Keratinocyte (primary cell): Measurements from ENCODE around the gene KIAA1217. TPM values are rescaled to one million over a fixed set of nuclear protein-coding genes. Genes with fewer than 3 reads are reported as not detected.

Experiments used
- DNase-seq: peaks from one replicate; pipeline ENCODE4 v3.0.0-alpha.2; 2011; ENCODE audit warnings: low read depth, missing footprints, low spot score
- FAIRE-seq: peaks from 2 replicates; lab custom pipeline; 2011; peaks lifted over from hg19 to GRCh38; lab: Jason Lieb, UNC
- H2AFZ ChIP-seq: 2 replicates; pipeline ENCODE4 v1.6.0; 2012; ENCODE audit warnings: low read length, control low read depth, inconsistent platforms; ENCODE audit not compliant: control insufficient read depth
- H3K27ac ChIP-seq: 2 replicates; pipeline ENCODE4 v1.5.1; 2011; ENCODE audit warnings: low read length; ENCODE audit not compliant: control insufficient read depth, insufficient read depth
- H3K27me3 ChIP-seq: 3 replicates; pipeline ENCODE4 v1.6.0; 2011; ENCODE audit warnings: low read length; ENCODE audit not compliant: control insufficient read depth, insufficient read depth; ENCODE audit errors: extremely low read depth
- H3K36me3 ChIP-seq, 2 experiments: 2 replicates in 1 of 2; 3 replicates in 1 of 2; pipeline ENCODE4 v1.5.1; 2011; ENCODE audit warnings: low read length in 2 of 2, mild to moderate bottlenecking in 1 of 2; ENCODE audit not compliant: control insufficient read depth in 2 of 2, insufficient read depth in 2 of 2; ENCODE audit errors: extremely low read depth in 1 of 2
- H3K4me1 ChIP-seq: 3 replicates; pipeline ENCODE4 v1.5.1; 2011; ENCODE audit warnings: low read length; ENCODE audit not compliant: control insufficient read depth, insufficient read depth; ENCODE audit errors: extremely low read depth
- H3K4me2 ChIP-seq: 3 replicates; pipeline ENCODE4 v1.6.0; 2011; ENCODE audit warnings: low read depth, low read length; ENCODE audit not compliant: control insufficient read depth, insufficient read depth; ENCODE audit errors: extremely low read depth
- H3K4me3 ChIP-seq, 3 experiments: fragments of 200-600 bp in 1 of 3; sonication (generic) in 1 of 3; 2 replicates in 2 of 3; 3 replicates in 1 of 3; pipeline ENCODE4 v1.5.1; 2011 to 2016; ENCODE audit warnings: low read length in 3 of 3, mild to moderate bottlenecking in 3 of 3, control low read depth in 2 of 3, inconsistent platforms in 1 of 3, low read depth in 1 of 3, mixed read lengths in 1 of 3, mixed run types in 1 of 3, moderate library complexity in 1 of 3; ENCODE audit not compliant: control insufficient read depth in 2 of 3, insufficient read depth in 2 of 3; ENCODE audit errors: extremely low read depth in 1 of 3
- H3K79me2 ChIP-seq: 2 replicates; pipeline ENCODE4 v1.6.0; 2012; ENCODE audit warnings: low read length; ENCODE audit not compliant: control insufficient read depth, insufficient read depth
- H3K9ac ChIP-seq: 3 replicates; pipeline ENCODE4 v1.6.0; 2011; ENCODE audit warnings: low read length; ENCODE audit not compliant: control insufficient read depth, insufficient read depth; ENCODE audit errors: extremely low read depth
- H3K9me1 ChIP-seq: 3 replicates; pipeline ENCODE4 v1.6.0; 2011; ENCODE audit warnings: low read length; ENCODE audit not compliant: control insufficient read depth, insufficient read depth; ENCODE audit errors: extremely low read depth
- H3K9me3 ChIP-seq: 2 replicates; pipeline ENCODE4 v1.5.1; 2012; ENCODE audit warnings: low read depth, low read length; ENCODE audit not compliant: control insufficient read depth
- H4K20me1 ChIP-seq: 3 replicates; pipeline ENCODE4 v1.6.0; 2011; ENCODE audit warnings: low read length; ENCODE audit not compliant: control insufficient read depth, insufficient read depth; ENCODE audit errors: extremely low read depth
- CTCF ChIP-seq, 3 experiments: IDR thresholded peaks in 1 of 3; conservative IDR thresholded peaks in 1 of 3; optimal IDR thresholded peaks in 1 of 3; 2 replicates in 2 of 3; 3 replicates in 1 of 3; pipeline versions ENCODE3 to v1.5.1; 2011; ENCODE audit warnings: low read length in 3 of 3, mild to moderate bottlenecking in 3 of 3, moderate library complexity in 2 of 3, control low read depth in 1 of 3, inconsistent platforms in 1 of 3; ENCODE audit not compliant: insufficient read depth in 2 of 3; ENCODE audit errors: extremely low read depth in 1 of 3
- EZH2 ChIP-seq: IDR thresholded peaks from one replicate; pipeline ENCODE4 v1.6.1; 2012; ENCODE audit warnings: inconsistent platforms, mild to moderate bottlenecking, low read length, moderate library complexity
- dilution Hi-C: fragments of 300-500 bp; cut with MboI; formaldehyde crosslinking; loops from one replicate; pipeline ENCODE4 v1.7.0; 2020; ENCODE audit warnings: low sequenced_read_pairs; ENCODE audit not compliant: extremely low pct_ligation_motif_present
- polyA plus RNA-seq, 5 experiments: library from polyadenylated mRNA; depleted of rRNA in 3 of 5; stranded (reverse) in 3 of 5; stranded (forward) in 1 of 5; unstranded in 1 of 5; fragments of >200 nt; gene quantifications; 1 replicate in 1 of 5; 2 replicates in 3 of 5; 3 replicates in 1 of 5; pipeline versions ENCODE4 v1.2.1 to v1.2.3, GENCODE V29; 2011 to 2012; ENCODE audit warnings: missing spikeins in 2 of 5, low read depth in 1 of 5, low replicate concordance in 1 of 5

Gene KIAA1217
- polyA plus RNA-seq, 1 donor (not counting 4 experiments of a cell fraction or from before 2014, with no cell fraction given): 10.4 TPM

DNA sequence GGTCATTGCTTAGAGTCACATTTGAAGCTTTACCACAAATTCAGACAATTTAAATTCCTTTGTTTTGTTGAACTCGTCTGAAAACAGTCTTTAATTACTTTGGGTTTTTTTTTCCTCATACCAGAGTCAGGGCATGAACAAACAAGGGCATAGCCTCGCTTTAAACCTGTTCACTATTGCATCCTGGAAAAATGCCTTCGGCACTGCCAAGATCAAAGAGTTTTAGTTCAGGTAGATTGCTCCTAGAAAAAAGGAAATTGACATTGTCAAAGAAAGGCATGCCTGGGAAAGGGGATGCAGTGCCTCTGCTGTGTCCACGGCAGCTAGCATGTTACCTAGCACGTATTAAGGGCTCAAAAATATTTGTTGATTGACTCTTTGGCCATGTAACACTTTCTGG, 279.7 kb downstream of the KIAA1217 start:
- H3K4me3 ChIP-seq: no peak overlapping the region
- DNase-seq (no peak), FAIRE-seq (peak; percentile 55)
- dilution Hi-C loops: no loop called here
- peaks cover 10 to 12% of the 10 kb centered on the region in 2 experiments for H3K36me3 ChIP-seq
- peak overlapping the region; percentile 54 for H3K27ac ChIP-seq
- no peak overlapping the region for H2AFZ ChIP-seq
- no peak overlapping the region for H3K9ac ChIP-seq
- H3K9me1 ChIP-seq: peaks cover 2% of the 10 kb centered on the region
- H3K27me3 ChIP-seq: no peaks in the 10 kb centered on the region
- TF ChIP-seq EZH2 (no peak), CTCF (optimal IDR thresholded peaks at IDR 0.05 in 1 of 3, IDR thresholded peaks at IDR 0.05 in 1 of 3, conservative IDR thresholded peaks at IDR 0.05 in 1 of 3; ENCODE audit: extremely low read depth in 1 of 3, insufficient read depth in 2 of 3, low read length in 3 of 3) (no peak)
- H4K20me1 ChIP-seq: no peaks in the 10 kb centered on the region
- H3K4me2 ChIP-seq: peak overlapping the region; percentile 49
- peaks cover 35% of the 10 kb centered on the region for H3K4me1 ChIP-seq
- H3K79me2 ChIP-seq: peaks cover 13% of the 10 kb centered on the region
- H3K9me3 ChIP-seq: no peaks in the 10 kb centered on the region

DNA sequence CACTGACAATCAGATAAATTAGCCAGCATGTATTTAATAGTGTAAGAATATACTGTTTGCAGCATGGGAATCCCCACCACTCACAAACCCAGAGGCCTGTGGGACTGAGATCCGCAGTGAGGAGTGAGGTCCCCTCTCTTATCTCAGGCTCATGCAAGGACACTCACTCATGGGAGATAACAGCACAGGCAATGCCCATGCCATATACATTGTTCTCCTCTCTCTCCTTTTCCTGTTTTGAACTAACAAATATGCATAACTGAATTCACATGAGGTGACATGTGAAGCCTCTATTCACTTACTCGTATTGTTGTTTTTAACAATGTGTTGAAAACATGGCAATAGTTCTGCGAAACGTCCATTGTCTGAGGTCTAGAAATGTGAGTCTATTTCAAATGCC, 284.2 kb downstream of the KIAA1217 start:
- dilution Hi-C loops: no loop called here
- no peaks in the 10 kb centered on the region for H4K20me1 ChIP-seq
- no peak for FAIRE-seq

More for the DNA sequence above, 284.2 kb downstream of the KIAA1217 start:
- DNase-seq: no peak
- Histone ChIP-seq H3K4me2 (no peak overlapping the region), H3K9me1 (peaks cover 2% of the 10 kb centered on the region), H3K4me3 (no peak overlapping the region), H3K4me1 (peaks cover 22% of the 10 kb centered on the region), H3K9me3 (no peaks in the 10 kb centered on the region), H3K27ac (no peak overlapping the region), H3K36me3 (peaks cover 8 to 20% of the 10 kb centered on the region in 2 experiments), H3K9ac (no peak overlapping the region), H3K27me3 (no peaks in the 10 kb centered on the region), H2AFZ (no peak overlapping the region), H3K79me2 (peaks cover 10% of the 10 kb centered on the region)
- no peak for TF ChIP-seq EZH2
- no peak for TF ChIP-seq CTCF (optimal IDR thresholded peaks at IDR 0.05 in 1 of 3, IDR thresholded peaks at IDR 0.05 in 1 of 3, conservative IDR thresholded peaks at IDR 0.05 in 1 of 3; ENCODE audit: extremely low read depth in 1 of 3, insufficient read depth in 2 of 3, low read length in 3 of 3)
